AML-193 (cell line): ENCODE data around the gene SESN3.
A peak's percentile ranks its signal among the peaks of the same experiment; 100 is the strongest.
"Not testable (repeated sequence)": the region's sequence is repeated elsewhere in the genome, so short reads cannot be mapped to it uniquely, and the experiment has no call there.

Experiments used
- DNase-seq, 2 experiments: peaks; one replicate each; lab custom pipeline; 2025; lab: John Stamatoyannopoulos, UW

The SESN3 gene

GRCh38 chr11:95231127-95231880 is at the start of gene SESN3:
TSS of gene SESN3 (minus strand) at chr11:95231202. CDS start at chr11:95230860, 342 bp downstream.
- DNase-seq: peak; percentile 99 to 100

GRCh38 chr11:95279921-95280868 is 49.2 kb upstream of the SESN3 start:
- DNase-seq: peak; percentile 41 to 46

- DNase-seq: no peak
Measured at GRCh38 chr11:95277868-95278267, 46.9 kb upstream of the SESN3 start.

- no peak for DNase-seq
Measured at GRCh38 chr11:95276139-95276538, 45.1 kb upstream of the SESN3 start.

GRCh38 chr11:95273618-95274017 is 42.6 kb upstream of the SESN3 start:
- not testable (repeated sequence) for DNase-seq

GRCh38 chr11:95269036-95269819 is 38.2 kb upstream of the SESN3 start:
- DNase-seq: peak; percentile 3 to 25

- DNase-seq: no peak
Measured at GRCh38 chr11:95268391-95268790, 37.4 kb upstream of the SESN3 start.

GRCh38 chr11:95267601-95268213 is 36.7 kb upstream of the SESN3 start:
- peak; percentile 3 to 27 for DNase-seq

GRCh38 chr11:95266751-95267374 is 35.9 kb upstream of the SESN3 start:
- DNase-seq: no peak

- DNase-seq: no peak
Measured at GRCh38 chr11:95264881-95265280, 33.9 kb upstream of the SESN3 start.

GRCh38 chr11:95262994-95263765 is 32.2 kb upstream of the SESN3 start:
- peak; percentile 51 to 71 for DNase-seq

GRCh38 chr11:95257456-95257971 is 26.5 kb upstream of the SESN3 start:
- DNase-seq: no peak

GRCh38 chr11:95256321-95256779 is 25.3 kb upstream of the SESN3 start:
- peak; percentile 97 to 98 for DNase-seq

- no peak for DNase-seq
Measured at GRCh38 chr11:95255251-95256145, 24.5 kb upstream of the SESN3 start.

- DNase-seq: no peak
Measured at GRCh38 chr11:95254716-95255115, 23.7 kb upstream of the SESN3 start.

GRCh38 chr11:95254131-95254704 is 23.2 kb upstream of the SESN3 start:
- peak; percentile 89 to 96 for DNase-seq

GRCh38 chr11:95253141-95253540 is 22.1 kb upstream of the SESN3 start:
- DNase-seq: no peak

- no peak for DNase-seq
Measured at GRCh38 chr11:95252586-95252985, 21.6 kb upstream of the SESN3 start.

GRCh38 chr11:95251896-95252295 is 20.9 kb upstream of the SESN3 start:
- not testable (repeated sequence) for DNase-seq
